Breast epithelium (tissue), 4 donors: Measurements from ENCODE around the gene B4GALT6. TPM values are rescaled to one million over a fixed set of nuclear protein-coding genes. Genes with fewer than 3 reads are reported as not detected.

ENCODE experiments used
- DNase-seq, 2 donors: peaks; one replicate each; pipeline ENCODE4 v3.0.0-alpha.2; 2019; ENCODE audit warnings: low spot score in 2 of 2
- H3K27ac ChIP-seq, 2 donors: fragments of 200-600 bp; sonication (generic) in 1 of 2; one replicate each; pipeline ENCODE4 v1.5.1; 2016 to 2019; ENCODE audit warnings: mild to moderate bottlenecking in 1 of 2
- H3K27me3 ChIP-seq, 2 donors: fragments of 200-600 bp; sonication (generic) in 1 of 2; one replicate each; pipeline versions ENCODE4 v1.5.1 to v1.6.0; 2017 to 2019; ENCODE audit warnings: control low read depth in 1 of 2, mild to moderate bottlenecking in 1 of 2
- H3K36me3 ChIP-seq: fragments of 200-600 bp; one replicate; pipeline ENCODE4 v1.5.1; 2019
- H3K4me1 ChIP-seq, 2 donors: fragments of 200-600 bp; sonication (generic); one replicate each; pipeline ENCODE4 v1.5.1; 2016 to 2019; ENCODE audit warnings: control low read depth in 1 of 2
- H3K4me3 ChIP-seq, 3 donors: fragments of 200-600 bp; sonication (generic); 1 replicate in 2 of 3; 2 replicates in 1 of 3; pipeline ENCODE4 v1.5.1; 2016 to 2019; ENCODE audit warnings: mild to moderate bottlenecking in 3 of 3, moderate library complexity in 2 of 3
- H3K9me3 ChIP-seq, 2 donors: fragments of 200-600 bp; sonication (generic) in 1 of 2; one replicate each; pipeline ENCODE4 v1.5.1; 2016 to 2019; ENCODE audit warnings: control low read depth in 1 of 2
- CTCF ChIP-seq, 3 donors: fragments of 450-650 bp; IDR thresholded peaks; one replicate each; pipeline ENCODE4 v1.5.1; 2016 to 2017; ENCODE audit warnings: antibody characterized with exemption in 3 of 3, mild to moderate bottlenecking in 3 of 3, moderate library complexity in 3 of 3
- POLR2A ChIP-seq: fragments of 450-650 bp; IDR thresholded peaks from one replicate; pipeline ENCODE4 v1.6.1; 2016; ENCODE audit warnings: antibody characterized with exemption, mild to moderate bottlenecking, moderate library complexity
- POLR2AphosphoS5 ChIP-seq, 3 donors: sonication (generic); formaldehyde crosslinking; IDR thresholded peaks; one replicate each; pipeline ENCODE4 v1.6.1; 2017; ENCODE audit warnings: antibody characterized with exemption in 3 of 3
- intact Hi-C: fragments of 100-400 bp; cut with DNase I; formaldehyde crosslinking; loops from one replicate; pipeline ENCODE4 v1.15.1; 2023; ENCODE audit warnings: low total_unique reads
- total RNA-seq, 3 donors: library from RNA; depleted of rRNA; stranded (reverse); fragments of >200 nt; gene quantifications; one replicate each; pipeline ENCODE4 v1.1.0, GENCODE V29; 2016

B4GALT6 gene
- total RNA-seq, 3 donors from 2014 or later: 2.9 to 3.8 (median 3.0) TPM

- intact Hi-C loops: no loop called here
- H3K4me3 ChIP-seq: no peak overlapping the region
- H3K27ac ChIP-seq: no peak overlapping the region
- DNase-seq: no peak
- H3K4me1 ChIP-seq: no peaks in the 10 kb centered on the region
- no peaks in the 10 kb centered on the region for H3K36me3 ChIP-seq
- TF ChIP-seq POLR2A: no peak
- no peak for TF ChIP-seq CTCF (IDR thresholded peaks at IDR 0.05)
- no peak for TF ChIP-seq POLR2AphosphoS5 (IDR thresholded peaks at IDR 0.05)
- H3K27me3 ChIP-seq: no peaks in the 10 kb centered on the region
- H3K9me3 ChIP-seq: no peaks in the 10 kb centered on the region
Measured at GRCh38 chr18:31656754-31657153, 27.6 kb downstream of the B4GALT6 start.

- Histone ChIP-seq H3K36me3 (no peaks in the 10 kb centered on the region), H3K27ac (no peak overlapping the region), H3K27me3 (no peaks in the 10 kb centered on the region), H3K4me1 (no peaks in the 10 kb centered on the region), H3K9me3 (no peaks in the 10 kb centered on the region), H3K4me3 (no peak overlapping the region)
- no peak for DNase-seq
- no peak for TF ChIP-seq POLR2A
- TF ChIP-seq POLR2AphosphoS5 (IDR thresholded peaks at IDR 0.05): no peak
- no peak for TF ChIP-seq CTCF (IDR thresholded peaks at IDR 0.05)
- intact Hi-C loops: no loop called here
Measured at GRCh38 chr18:31655354-31655753, 29.0 kb downstream of the B4GALT6 start.

DNA sequence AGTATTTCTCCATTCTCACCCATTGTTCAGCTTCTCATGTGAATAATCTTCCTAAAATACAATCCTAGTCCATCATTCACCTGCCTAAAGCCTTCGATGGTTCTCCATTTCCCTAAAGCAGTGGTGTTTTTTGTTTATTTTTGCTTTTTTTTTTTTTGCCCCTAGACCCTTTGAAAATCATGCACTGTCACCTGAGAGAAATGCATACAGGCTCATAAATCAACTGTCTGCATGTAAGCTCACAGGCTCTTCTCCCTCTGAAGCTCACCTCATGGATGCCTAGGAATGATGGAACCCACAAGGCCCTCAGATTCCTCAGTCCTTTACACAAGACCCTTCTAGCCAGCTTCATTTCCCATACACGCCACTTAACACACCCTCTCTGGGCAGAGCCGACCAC, 31.5 kb downstream of the B4GALT6 start:
- Histone ChIP-seq H3K4me1 (no peaks in the 10 kb centered on the region), H3K27ac (no peak overlapping the region), H3K9me3 (no peaks in the 10 kb centered on the region), H3K36me3 (no peaks in the 10 kb centered on the region), H3K27me3 (no peaks in the 10 kb centered on the region), H3K4me3 (no peak overlapping the region)
- intact Hi-C loops: no loop called here
- TF ChIP-seq CTCF (IDR thresholded peaks at IDR 0.05): no peak
- no peak for TF ChIP-seq POLR2A
- no peak for TF ChIP-seq POLR2AphosphoS5 (IDR thresholded peaks at IDR 0.05)
- no peak for DNase-seq

- Histone ChIP-seq H3K4me3 (no peak overlapping the region), H3K9me3 (no peaks in the 10 kb centered on the region), H3K27ac (no peak overlapping the region), H3K4me1 (no peaks in the 10 kb centered on the region), H3K36me3 (no peaks in the 10 kb centered on the region), H3K27me3 (no peaks in the 10 kb centered on the region)
- intact Hi-C loops: no loop called here
- DNase-seq: no peak
- TF ChIP-seq POLR2A (no peak), CTCF (IDR thresholded peaks at IDR 0.05) (no peak), POLR2AphosphoS5 (IDR thresholded peaks at IDR 0.05) (no peak)
Measured at GRCh38 chr18:31652357-31652756, 32.0 kb downstream of the B4GALT6 start.

DNA sequence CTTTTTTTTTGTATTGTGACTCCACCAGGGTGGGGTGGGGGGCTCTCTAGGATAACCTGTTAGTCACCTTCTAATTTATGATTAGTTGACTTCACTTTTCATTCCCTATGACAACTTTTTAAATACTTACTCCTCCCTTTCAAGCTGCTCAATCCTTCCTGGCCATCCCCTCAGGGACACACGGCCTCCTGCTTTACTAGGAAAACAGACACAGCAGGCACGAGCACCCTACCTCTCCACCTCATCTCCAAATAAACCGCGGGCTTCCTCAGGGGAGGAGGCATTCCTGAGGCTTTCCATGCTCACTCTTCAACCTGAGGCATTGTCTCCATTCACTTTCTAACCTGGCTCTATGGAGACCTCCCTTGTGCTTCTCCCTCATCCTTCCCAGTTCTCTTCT, 33.0 kb downstream of the B4GALT6 start:
- intact Hi-C loops: no loop called here
- TF ChIP-seq POLR2A (no peak), POLR2AphosphoS5 (IDR thresholded peaks at IDR 0.05) (no peak)
- Histone ChIP-seq H3K4me3 (no peak overlapping the region), H3K27ac (no peak overlapping the region), H3K9me3 (no peaks in the 10 kb centered on the region), H3K36me3 (no peaks in the 10 kb centered on the region), H3K27me3 (no peaks in the 10 kb centered on the region), H3K4me1 (no peaks in the 10 kb centered on the region)
- no peak for DNase-seq
